Measurements from ENCODE around the gene ADGRV1. TPM values are rescaled to one million over a fixed set of nuclear protein-coding genes. Genes with fewer than 3 reads are reported as not detected.

ADGRV1 gene
- total RNA-seq, 4 donors from 2014 or later: 6.0 to 37.0 (median 10.6) TPM

DNA sequence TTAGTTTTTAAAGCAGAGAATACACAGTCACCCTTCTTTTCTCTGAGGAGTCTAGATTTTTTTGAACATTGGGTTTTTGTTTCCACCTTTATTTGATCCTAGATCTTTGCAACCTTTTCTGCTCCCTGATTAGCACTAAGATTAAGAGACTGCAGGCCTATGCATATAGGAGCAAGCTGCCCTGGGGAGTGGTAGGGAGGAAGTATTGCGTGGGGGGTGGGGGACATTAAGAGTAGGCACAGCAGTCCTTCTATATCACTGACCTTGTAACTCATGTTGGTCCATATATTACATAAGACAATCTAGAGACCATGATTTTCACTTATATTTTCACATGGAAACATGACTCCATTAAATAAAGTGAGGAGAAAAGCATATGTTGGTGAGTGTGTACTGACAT lies 149.1 kb downstream of the ADGRV1 start:
- Histone ChIP-seq H3K4me3 (no peak overlapping the region), H3K27me3 (no peaks in the 10 kb centered on the region), H3K27ac (no peak overlapping the region), H3K36me3 (no peaks in the 10 kb centered on the region), H3K9me3 (no peaks in the 10 kb centered on the region), H3K4me1 (no peaks in the 10 kb centered on the region)
- DNase-seq: no peak
- TF ChIP-seq CTCF (IDR thresholded peaks at IDR 0.05) (no peak), POLR2A (IDR thresholded peaks at IDR 0.05) (no peak), POLR2AphosphoS5 (IDR thresholded peaks at IDR 0.05) (no peak), EP300 (IDR thresholded peaks at IDR 0.05; ENCODE audit: low read depth) (no peak)
- intact Hi-C loops (cut with DNase I; ENCODE audit: low total_unique reads): no loop called here
- WGBS, 2 donors (ENCODE audit: low coverage in 1 of 2): 86 to 100% methylated on average over 1 of the region's 1 CpG
- in situ Hi-C loops (cut with MboI; ENCODE audit: low pct_ligation_motif_present in 1 of 4, low pct_unique_long_range_greater_than_20kb in 1 of 4, low sequenced_read_pairs in 3 of 4): no loop called here

DNA sequence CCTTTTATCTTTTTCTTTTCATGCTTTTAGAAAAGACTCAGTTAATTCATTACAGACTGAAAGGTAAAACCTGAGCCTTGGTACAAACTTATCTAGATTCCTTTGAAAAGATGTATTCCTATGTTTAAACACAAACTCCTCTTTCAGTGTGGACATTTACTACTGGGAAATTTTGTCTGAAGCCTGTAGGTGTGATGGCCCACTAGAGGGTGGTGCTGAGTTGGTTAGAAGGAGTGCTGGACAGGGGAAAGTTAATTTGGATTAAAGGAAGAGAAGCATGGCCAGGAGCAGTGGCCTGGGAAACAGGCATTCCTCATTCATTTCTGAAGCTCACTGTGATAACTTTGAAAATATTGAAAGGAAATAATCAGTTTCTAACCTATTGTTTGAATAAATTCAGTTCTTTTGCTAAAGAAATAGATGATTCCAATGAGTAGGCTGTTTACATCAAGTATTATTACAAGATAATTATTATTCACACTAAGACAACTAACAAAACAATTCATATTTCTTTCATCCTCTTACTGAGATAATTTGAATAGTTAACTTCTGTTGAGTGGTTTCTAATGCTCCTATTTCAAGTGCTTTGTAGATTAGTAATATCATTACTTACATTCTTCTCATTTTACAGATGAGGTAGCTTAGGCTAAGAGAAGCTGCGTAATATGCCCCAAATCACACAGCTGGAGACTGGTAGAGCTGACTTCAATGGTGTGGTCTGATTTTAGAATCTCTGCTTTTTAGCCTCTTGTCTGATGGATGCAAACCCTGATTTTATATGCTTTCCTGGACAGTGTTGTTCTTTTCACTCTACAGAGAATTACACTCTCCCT lies 150.9 kb downstream of the ADGRV1 start:
- peak; percentile 21 for DNase-seq
- no peaks in the 10 kb centered on the region for H3K27me3 ChIP-seq
- WGBS, 2 donors (ENCODE audit: low coverage in 1 of 2): 74 to 100% methylated on average over 1 of the region's 1 CpG
- no peaks in the 10 kb centered on the region for H3K36me3 ChIP-seq
- H3K9me3 ChIP-seq: no peaks in the 10 kb centered on the region
- TF ChIP-seq POLR2AphosphoS5 (IDR thresholded peaks at IDR 0.05) (no peak), CTCF (IDR thresholded peaks at IDR 0.05) (peak; percentile 23 to 52 (median 37))
- in situ Hi-C loops (cut with MboI; ENCODE audit: low pct_ligation_motif_present in 1 of 4, low pct_unique_long_range_greater_than_20kb in 1 of 4, low sequenced_read_pairs in 3 of 4): no loop called here
- no peaks in the 10 kb centered on the region for H3K4me1 ChIP-seq
- no peak overlapping the region for H3K27ac ChIP-seq
- no peak overlapping the region for H3K4me3 ChIP-seq
- intact Hi-C loops (cut with DNase I; ENCODE audit: low total_unique reads): no loop called here

DNA sequence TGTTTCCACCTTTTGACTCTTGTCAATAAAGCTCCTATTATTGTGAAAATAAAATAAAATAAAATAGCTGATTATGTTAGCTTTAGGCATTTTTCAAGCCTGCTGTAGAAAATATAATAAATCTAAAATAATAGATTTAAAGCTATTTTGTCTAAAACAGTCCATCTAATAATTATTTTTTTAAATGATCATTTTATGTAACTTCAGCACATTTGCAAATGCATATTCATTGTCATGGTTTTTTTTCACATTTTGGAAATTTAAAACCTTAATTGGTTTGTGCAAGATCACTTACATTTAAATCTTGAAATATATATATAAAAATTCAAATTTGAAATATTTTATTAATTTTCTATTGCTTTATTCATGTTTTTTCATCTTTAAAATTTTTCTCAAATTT lies 159.8 kb downstream of the ADGRV1 start:
- no peaks in the 10 kb centered on the region for H3K27me3 ChIP-seq
- H3K27ac ChIP-seq: no peak overlapping the region
- no peak for TF ChIP-seq EP300 (IDR thresholded peaks at IDR 0.05; ENCODE audit: low read depth)
- no peaks in the 10 kb centered on the region for H3K36me3 ChIP-seq
- intact Hi-C loops (cut with DNase I; ENCODE audit: low total_unique reads) (no loop called here), in situ Hi-C loops (cut with MboI; ENCODE audit: low pct_ligation_motif_present in 1 of 4, low pct_unique_long_range_greater_than_20kb in 1 of 4, low sequenced_read_pairs in 3 of 4) (no loop called here)
- H3K4me3 ChIP-seq: no peak overlapping the region
- H3K9me3 ChIP-seq: no peaks in the 10 kb centered on the region
- no peaks in the 10 kb centered on the region for H3K4me1 ChIP-seq
- no peak for DNase-seq

DNA sequence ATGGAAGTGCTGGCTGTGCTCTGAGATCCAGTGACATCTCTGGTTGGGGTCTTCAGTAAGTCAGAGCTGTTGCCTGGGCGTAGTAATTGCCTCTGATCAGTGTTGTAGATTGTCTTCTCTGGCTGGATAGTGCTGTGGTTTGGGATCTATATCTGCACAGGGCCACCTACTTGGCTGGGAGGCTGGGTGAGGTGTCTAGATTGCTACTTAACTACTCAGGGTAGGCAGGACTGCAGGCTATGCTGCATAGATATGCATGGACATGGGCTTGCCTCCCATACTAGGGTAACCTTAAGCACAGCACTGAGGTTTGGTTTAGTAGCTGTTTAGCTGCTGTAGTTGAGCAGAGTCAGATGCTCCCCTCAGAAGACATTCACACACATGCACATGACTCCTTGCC lies 181.0 kb downstream of the ADGRV1 start:
- no peak for TF ChIP-seq EP300 (IDR thresholded peaks at IDR 0.05; ENCODE audit: low read depth)
- no peak for DNase-seq
- Histone ChIP-seq H3K27ac (no peak overlapping the region), H3K27me3 (no peaks in the 10 kb centered on the region), H3K4me3 (no peak overlapping the region), H3K36me3 (no peaks in the 10 kb centered on the region), H3K4me1 (no peaks in the 10 kb centered on the region), H3K9me3 (peaks cover 0 to 7% of the 10 kb centered on the region in 2 donors)
- intact Hi-C loops (cut with DNase I; ENCODE audit: low total_unique reads): no loop called here
- 90% methylated on average over 1 of the region's 1 CpG; no CpG with 5 or more reads in 1 of the 2 donors for WGBS, 2 donors (ENCODE audit: low coverage in 1 of 2)
- in situ Hi-C loops (cut with MboI; ENCODE audit: low pct_ligation_motif_present in 1 of 4, low pct_unique_long_range_greater_than_20kb in 1 of 4, low sequenced_read_pairs in 3 of 4): no loop called here

GRCh38 chr5:90740244-90740799 lies 181.7 kb downstream of the ADGRV1 start:
- Histone ChIP-seq H3K27me3 (no peaks in the 10 kb centered on the region), H3K4me1 (no peaks in the 10 kb centered on the region), H3K4me3 (no peak overlapping the region), H3K36me3 (no peaks in the 10 kb centered on the region), H3K9me3 (peaks cover 0 to 7% of the 10 kb centered on the region in 2 donors), H3K27ac (no peak overlapping the region)
- DNase-seq: no peak
- WGBS, 2 donors (ENCODE audit: low coverage in 1 of 2): 85% methylated on average over 4 of the region's 4 CpGs; no CpG with 5 or more reads in 1 of the 2 donors
- intact Hi-C loops (cut with DNase I; ENCODE audit: low total_unique reads) (no loop called here), in situ Hi-C loops (cut with MboI; ENCODE audit: low pct_ligation_motif_present in 1 of 4, low pct_unique_long_range_greater_than_20kb in 1 of 4, low sequenced_read_pairs in 3 of 4) (no loop called here)
- TF ChIP-seq POLR2A (IDR thresholded peaks at IDR 0.05): no peak
- no peak for TF ChIP-seq CTCF (IDR thresholded peaks at IDR 0.05)
- no peak for TF ChIP-seq EP300 (IDR thresholded peaks at IDR 0.05; ENCODE audit: low read depth)
- TF ChIP-seq POLR2AphosphoS5 (IDR thresholded peaks at IDR 0.05): no peak
